K562 (cell line): ENCODE data around the gene HSPB1. TPM values are rescaled to one million over a fixed set of nuclear protein-coding genes. Genes with fewer than 3 reads are reported as not detected.

Source experiments
- ATF7 ChIP-seq: fragments of 450-650 bp; IDR thresholded peaks from 2 replicates; pipeline ENCODE4 v1.7.1; 2014; ENCODE audit warnings: mild to moderate bottlenecking, moderate library complexity
- BRD9 ChIP-seq: fragments of 450-650 bp; IDR thresholded peaks from 2 replicates; pipeline ENCODE4 v1.6.1; 2018; ENCODE audit warnings: low read depth; ENCODE audit not compliant: partially characterized antibody
- CBFA2T2 ChIP-seq: fragments of 450-650 bp; conservative IDR thresholded peaks from 2 replicates; pipeline ENCODE4 v1.6.1; 2017; ENCODE audit warnings: mild to moderate bottlenecking
- EHMT2 ChIP-seq: fragments of 450-650 bp; IDR thresholded peaks from 2 replicates; pipeline ENCODE4 v1.6.1; 2018; ENCODE audit warnings: antibody characterized with exemption
- ETS2 ChIP-seq: IDR thresholded peaks from 2 replicates; pipeline ENCODE4 v1.6.1; 2016; ENCODE audit warnings: borderline replicate concordance, missing genetic modification characterization, mild to moderate bottlenecking, moderate library complexity, missing compliant biosample characterization; ENCODE audit not compliant: poor library complexity, severe bottlenecking
- FIP1L1 ChIP-seq: fragments of 200-400 bp; formaldehyde crosslinking; IDR thresholded peaks from 2 replicates; pipeline ENCODE4 v1.6.1; 2018; ENCODE audit warnings: mild to moderate bottlenecking, low read depth, low read length; ENCODE audit not compliant: poor library complexity, severe bottlenecking
- MAZ ChIP-seq, 2 experiments: fragments of 450-650 bp in 1 of 2; sonication (generic) in 1 of 2; formaldehyde crosslinking; IDR thresholded peaks in 1 of 2; conservative IDR thresholded peaks in 1 of 2; 2 replicates each; pipeline versions ENCODE4 v1.4.0 to v1.5.0; 2020; ENCODE audit warnings: mild to moderate bottlenecking in 1 of 2, missing genetic modification reagents in 1 of 2
- MCM3 ChIP-seq: fragments of 450-650 bp; IDR thresholded peaks from 2 replicates; pipeline ENCODE4 v1.6.1; 2016
- MTA3 ChIP-seq: fragments of 450-650 bp; formaldehyde crosslinking; IDR thresholded peaks from 2 replicates; pipeline ENCODE4 v1.6.1; 2017; ENCODE audit warnings: mild to moderate bottlenecking, borderline replicate concordance
- PHF20 ChIP-seq: fragments of 450-650 bp; IDR thresholded peaks from 2 replicates; pipeline ENCODE4 v1.6.1; 2018; ENCODE audit not compliant: partially characterized antibody
- SUPT5H ChIP-seq: fragments of 450-650 bp; IDR thresholded peaks from 2 replicates; pipeline ENCODE4 v1.6.1; 2016
- TCF7L2 ChIP-seq: fragments of 150-350 bp; IDR thresholded peaks from 2 replicates; pipeline ENCODE4 v1.6.1; 2016; ENCODE audit warnings: low read depth, mild to moderate bottlenecking, low read length, moderate library complexity
- TFAM ChIP-seq: fragments of 250-450 bp; sonication (Bioruptor Pico); conservative IDR thresholded peaks from 2 replicates; pipeline ENCODE4 v1.5.0; 2021; ENCODE audit warnings: mild to moderate bottlenecking, moderate library complexity
- WHSC1 ChIP-seq: IDR thresholded peaks from one replicate; pipeline ENCODE4 v1.6.1; 2012; ENCODE audit warnings: low read length, control low read depth, inconsistent platforms
- ZC3H11A ChIP-seq: IDR thresholded peaks from 2 replicates; pipeline ENCODE4 v1.6.1; 2012; ENCODE audit warnings: low read depth, low read length, improper control_type of control experiment
- ZNF12 ChIP-seq: sonication (generic); formaldehyde crosslinking; IDR thresholded peaks from 2 replicates; pipeline ENCODE4 v1.4.0; 2020; ENCODE audit warnings: mild to moderate bottlenecking, missing genetic modification reagents
- ZNF134 ChIP-seq: fragments of 250-450 bp; sonication (Bioruptor Pico); conservative IDR thresholded peaks from 2 replicates; pipeline ENCODE4 v1.4.0; 2020
- ZNF318 ChIP-seq, 2 experiments: fragments of 450-650 bp; IDR thresholded peaks; 2 replicates each; pipeline ENCODE4 v1.6.1; 2016; ENCODE audit warnings: mild to moderate bottlenecking in 2 of 2, borderline replicate concordance in 1 of 2, low read depth in 1 of 2, moderate library complexity in 1 of 2
- ZNF445 ChIP-seq: fragments of 250-450 bp; sonication (Bioruptor Pico); IDR thresholded peaks from 2 replicates; pipeline ENCODE4 v1.4.0; 2020; ENCODE audit warnings: low read depth, mild to moderate bottlenecking, moderate library complexity
- ZNF507 ChIP-seq: conservative IDR thresholded peaks from 2 replicates; pipeline ENCODE4 v1.6.1; 2017; ENCODE audit warnings: missing genetic modification characterization, missing compliant biosample characterization
- ZNF583 ChIP-seq: fragments of 250-450 bp; sonication (Bioruptor Pico); IDR thresholded peaks from 2 replicates; pipeline ENCODE4 v1.4.0; 2020
- ZNF77 ChIP-seq: fragments of 250-450 bp; sonication (Bioruptor Pico); IDR thresholded peaks from 2 replicates; pipeline ENCODE4 v1.5.0; 2020
- polyA plus RNA-seq, 8 experiments: library from polyadenylated mRNA; depleted of rRNA in 4 of 8; stranded (reverse) in 5 of 8; unstranded in 3 of 8; fragments of >200 nt; fragmentation: Nextera tagmentation in 2 of 8; fragmentation: Illumina TruSeq in 1 of 8; extraction: Ambion mirVana in 2 of 8; extraction: Trizol in 1 of 8; gene quantifications; 2 replicates each; pipeline versions ENCODE4 v1.2.1 to v1.2.3, GENCODE V29; 2011 to 2014; ENCODE audit warnings: inconsistent platforms in 1 of 8, missing spikeins in 1 of 8
- total RNA-seq, 7 experiments: library from RNA; depleted of rRNA in 6 of 7; stranded (reverse); fragments of >200 nt in 6 of 7; fragmentation: Illumina TruSeq in 2 of 7; extraction: Trizol in 2 of 7; gene quantifications; 2 replicates each; pipeline versions ENCODE4 v1.2.1 to v1.2.3, GENCODE V29; 2011 to 2021; ENCODE audit warnings: low replicate concordance in 1 of 7
- TF ChIP-seq, protein P1 (sequence below): fragments of 250-450 bp; sonication (Bioruptor Pico); IDR thresholded peaks from 2 replicates; pipeline ENCODE4 v1.8.0; 2021; ENCODE audit warnings: borderline replicate concordance, mild to moderate bottlenecking, moderate library complexity; ENCODE audit not compliant: poor library complexity, severe bottlenecking

HSPB1 gene
- total and polyA plus RNA-seq, 9 of the 15 experiments (the other 6 are each of a cell fraction or from before 2014, with no cell fraction given): 27.1 to 522 (median 138) TPM

GRCh38 chr7:76294344-76295024 lies 8.0 kb upstream of the HSPB1 start (continued):
- TF ChIP-seq ZNF318 (IDR thresholded peaks at IDR 0.05; ENCODE audit: borderline replicate concordance in 1 of 2, low read depth in 1 of 2) (no peak), MAZ (CRISPR knock-in tag; conservative IDR thresholded peaks at IDR 0.05 in 1 of 2, IDR thresholded peaks at IDR 0.05 in 1 of 2) (peak in 1 of 2 experiments; percentile 62; a peak in 2 of 4 replicates), MTA3 (peak; percentile 50; the same call in 1 of the 2 replicates), ZNF507 (tag) (no peak), ZNF134 (CRISPR knock-in tag) (no peak), ZNF12 (CRISPR knock-in tag) (no peak), SUPT5H (no peak), ZNF77 (CRISPR knock-in tag) (no peak), ZNF445 (CRISPR knock-in tag) (no peak), TFAM (CRISPR knock-in tag) (no peak), CBFA2T2 (no peak), ZC3H11A (no peak), ETS2 (tag) (no peak), BRD9 (no peak), ZNF583 (CRISPR knock-in tag) (peak; percentile 36; the same call in 1 of the 2 replicates), EHMT2 (no peak), ATF7 (peak; percentile 88), WHSC1 (no peak), FIP1L1 (no peak), PHF20 (no peak), TCF7L2 (no peak), MCM3 (no peak)
- TF ChIP-seq, protein P1, sequence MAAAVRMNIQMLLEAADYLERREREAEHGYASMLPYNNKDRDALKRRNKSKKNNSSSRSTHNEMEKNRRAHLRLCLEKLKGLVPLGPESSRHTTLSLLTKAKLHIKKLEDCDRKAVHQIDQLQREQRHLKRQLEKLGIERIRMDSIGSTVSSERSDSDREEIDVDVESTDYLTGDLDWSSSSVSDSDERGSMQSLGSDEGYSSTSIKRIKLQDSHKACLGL (CRISPR knock-in tag): no peak
